ENCODE measurements around the gene GALT. TPM values are rescaled to one million over a fixed set of nuclear protein-coding genes. Genes with fewer than 3 reads are reported as not detected.
A peak's percentile ranks its signal among the peaks of the same experiment; 100 is the strongest.

The GALT gene
- total and polyA plus RNA-seq, 2 donors (not counting 1 experiment from before 2014, with no cell fraction given): 111 to 167 TPM

DNA sequence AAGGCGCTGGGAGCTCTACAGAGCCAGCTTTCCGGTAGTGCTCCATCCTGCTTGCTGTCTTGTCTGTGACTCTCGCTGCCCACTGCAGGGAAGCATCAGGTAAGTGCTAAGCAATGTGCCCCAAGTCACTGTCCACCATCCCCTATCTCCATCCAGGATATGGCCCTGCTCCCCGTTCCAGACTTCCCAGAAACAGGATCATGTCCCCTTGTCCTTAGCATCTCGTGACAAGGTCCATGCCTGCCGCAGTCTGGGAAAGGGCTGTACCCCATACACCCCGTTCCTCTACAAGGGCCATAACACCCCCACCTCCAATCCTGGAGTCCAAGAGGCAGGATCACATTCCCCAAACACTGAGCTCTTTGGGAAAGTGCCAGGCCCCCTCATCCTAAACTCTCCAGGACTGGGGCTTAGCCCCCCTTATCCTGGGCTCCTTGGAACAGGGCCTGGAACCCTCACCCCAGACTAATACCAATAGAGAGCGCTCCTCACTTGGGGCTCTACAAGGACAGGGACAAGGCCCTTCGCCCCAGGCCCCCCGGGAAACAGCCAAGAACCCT, 35.1 kb upstream of the GALT start:
- Histone ChIP-seq H2AFZ (ENCODE audit: insufficient read depth, low read depth, low read length, poor library complexity, severe bottlenecking) (peak overlapping the region; percentile 99), H3K36me3 (replicated peaks in 1 of 2; ENCODE audit: control extremely low read depth in 1 of 2, control insufficient read depth in 1 of 2, extremely low read depth in 1 of 2, insufficient read depth in 2 of 2, low read length in 1 of 2) (peaks cover 0 to 8% of the 10 kb centered on the region in 2 experiments), H3K4me1 (ENCODE audit: control insufficient read depth in 2 of 2, insufficient read depth in 2 of 2, low read length in 2 of 2) (peaks cover 7 to 21% of the 10 kb centered on the region in 2 donors), H4K20me1 (ENCODE audit: control insufficient read depth, insufficient read depth, low read length, poor library complexity, severe bottlenecking) (no peaks in the 10 kb centered on the region), H3K27ac (ENCODE audit: low read length in 2 of 2) (peak overlapping the region; percentile 78 to 87), H3K4me3 (ENCODE audit: control extremely low read depth in 1 of 5, extremely low read depth in 1 of 5, insufficient read depth in 1 of 5, low read depth in 2 of 5, low read length in 4 of 5) (peak overlapping the region; percentile 69 to 97 (median 80)), H3K4me2 (replicated peaks; ENCODE audit: low read depth, low read length, poor library complexity, severe bottlenecking) (peak overlapping the region; percentile 98), H3K27me3 (replicated peaks in 1 of 4; ENCODE audit: control extremely low read depth in 1 of 4, control insufficient read depth in 3 of 4, insufficient read depth in 4 of 4, low read length in 3 of 4) (no peaks in the 10 kb centered on the region), H3K9ac (ENCODE audit: low read length) (peak overlapping the region; percentile 98), H3K79me2 (ENCODE audit: control insufficient read depth, insufficient read depth, low read length) (peaks cover 9% of the 10 kb centered on the region), H3K9me3 (ENCODE audit: control extremely low read depth in 1 of 3, control insufficient read depth in 2 of 3, insufficient read depth in 1 of 3, low read length in 2 of 3) (peaks cover 0 to 7% (median 0%) of the 10 kb centered on the region in 3 donors)
- Mint-ChIP-seq H3K4me1 (peaks cover 22% of the 10 kb centered on the region), H3K27me3 (no peaks in the 10 kb centered on the region), H3K4me3 (peak overlapping the region; percentile 91), H3K9me3 (ENCODE audit: insufficient read depth) (no peaks in the 10 kb centered on the region), H3K27ac (peak overlapping the region; percentile 90)
- 73% methylated on average over 10 of the region's 10 CpGs for WGBS (ENCODE audit: insufficient coverage)
- DNase-seq: no peak
- ChIA-PET POLR2A (interaction anchor here (1.9 to 2.6 kb wide), 2 partner anchors 9 to 26 kb away, joined by 8 to 10 read pairs; partner anchors contain the start of genes DCTN3 and SIGMAR1), CTCF (interaction anchor here (0.5 to 8.3 kb wide), 9 partner anchors 9 to 456 kb away, joined by 3 to 150 read pairs (median 3); partner anchors contain the start of genes DCTN3 and SIGMAR1)
- TF ChIP-seq, protein P1, sequence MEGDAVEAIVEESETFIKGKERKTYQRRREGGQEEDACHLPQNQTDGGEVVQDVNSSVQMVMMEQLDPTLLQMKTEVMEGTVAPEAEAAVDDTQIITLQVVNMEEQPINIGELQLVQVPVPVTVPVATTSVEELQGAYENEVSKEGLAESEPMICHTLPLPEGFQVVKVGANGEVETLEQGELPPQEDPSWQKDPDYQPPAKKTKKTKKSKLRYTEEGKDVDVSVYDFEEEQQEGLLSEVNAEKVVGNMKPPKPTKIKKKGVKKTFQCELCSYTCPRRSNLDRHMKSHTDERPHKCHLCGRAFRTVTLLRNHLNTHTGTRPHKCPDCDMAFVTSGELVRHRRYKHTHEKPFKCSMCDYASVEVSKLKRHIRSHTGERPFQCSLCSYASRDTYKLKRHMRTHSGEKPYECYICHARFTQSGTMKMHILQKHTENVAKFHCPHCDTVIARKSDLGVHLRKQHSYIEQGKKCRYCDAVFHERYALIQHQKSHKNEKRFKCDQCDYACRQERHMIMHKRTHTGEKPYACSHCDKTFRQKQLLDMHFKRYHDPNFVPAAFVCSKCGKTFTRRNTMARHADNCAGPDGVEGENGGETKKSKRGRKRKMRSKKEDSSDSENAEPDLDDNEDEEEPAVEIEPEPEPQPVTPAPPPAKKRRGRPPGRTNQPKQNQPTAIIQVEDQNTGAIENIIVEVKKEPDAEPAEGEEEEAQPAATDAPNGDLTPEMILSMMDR (IDR thresholded peaks at IDR 0.05): no peak
- TF ChIP-seq EZH2 (IDR thresholded peaks at IDR 0.05; ENCODE audit: borderline replicate concordance, insufficient read depth, low read depth, low read length, poor library complexity, severe bottlenecking): no peak
- intact Hi-C loops (cut with micrococcal nuclease): loop anchor here (10.0 kb wide), 1 partner anchor 797 kb away; the partner anchor contains the start of gene UBE2R2
- ATAC-seq (ENCODE audit: low read depth): no peak
